Measurements from ENCODE around the gene NRXN2.

- TF ChIP-seq CTCF (IDR thresholded peaks at IDR 0.05) (no peak), EP300 (IDR thresholded peaks at IDR 0.05) (no peak)
Measured at GRCh38 chr11:64561984-64562722, 160.8 kb downstream of the NRXN2 start.
